NCI-H1436 treated with DMSO at 0.1 percent for 48 hours (cell line): ENCODE data around the gene RAPGEF5.

Experiments used
- DNase-seq: peaks from one replicate; lab custom pipeline; 2025; lab: John Stamatoyannopoulos, UW

The RAPGEF5 gene

DNA sequence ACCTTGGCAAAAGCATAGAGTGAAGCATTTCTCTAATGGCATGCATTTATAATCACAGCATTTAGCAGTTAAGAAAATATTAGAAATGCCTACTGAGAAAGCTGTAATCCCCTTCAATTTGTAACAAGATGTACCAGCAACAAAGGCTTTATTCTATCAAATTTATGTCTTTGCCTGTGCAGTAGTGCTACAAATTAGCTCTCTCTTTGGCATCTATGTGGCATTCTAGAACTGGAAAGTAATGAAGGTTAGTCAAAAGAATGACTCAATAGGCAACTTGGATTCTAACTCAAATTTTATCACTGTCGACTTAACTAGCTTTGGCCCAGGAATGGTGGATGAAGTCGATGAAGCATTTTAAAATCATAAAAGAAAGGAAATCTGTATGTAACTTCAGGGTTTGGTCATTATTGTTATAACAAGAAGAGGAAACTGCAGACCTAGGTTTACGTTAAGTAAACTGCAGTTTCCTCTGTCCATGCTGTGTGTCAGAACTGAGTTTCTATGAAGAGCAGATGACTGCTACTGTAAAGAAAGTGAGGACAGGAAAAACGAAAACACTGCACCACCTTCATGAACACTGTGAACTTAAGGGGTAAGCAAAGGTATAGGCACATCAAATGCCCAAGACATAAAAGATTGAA lies 140.0 kb downstream of the RAPGEF5 start:
- DNase-seq, result no peak

DNA sequence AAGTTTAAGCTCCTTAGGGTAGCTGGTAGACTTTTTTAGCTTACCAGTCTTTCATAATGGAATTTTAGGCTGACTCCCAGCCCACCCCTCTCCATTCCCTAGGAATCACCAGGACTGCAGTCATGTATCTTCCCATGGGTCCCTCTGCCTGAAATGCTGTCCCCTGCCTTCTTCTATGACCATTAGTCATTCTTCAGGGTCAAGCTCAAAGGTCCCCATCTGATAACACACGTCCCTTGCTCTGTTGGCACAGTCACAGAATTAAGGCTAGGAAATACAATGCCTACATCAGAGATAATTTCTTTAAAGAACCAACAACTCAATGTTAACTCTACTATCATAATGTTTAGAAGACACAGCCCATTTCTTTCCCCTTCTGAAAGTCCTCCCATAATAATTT lies 140.6 kb downstream of the RAPGEF5 start:
- DNase-seq, result no peak

DNA sequence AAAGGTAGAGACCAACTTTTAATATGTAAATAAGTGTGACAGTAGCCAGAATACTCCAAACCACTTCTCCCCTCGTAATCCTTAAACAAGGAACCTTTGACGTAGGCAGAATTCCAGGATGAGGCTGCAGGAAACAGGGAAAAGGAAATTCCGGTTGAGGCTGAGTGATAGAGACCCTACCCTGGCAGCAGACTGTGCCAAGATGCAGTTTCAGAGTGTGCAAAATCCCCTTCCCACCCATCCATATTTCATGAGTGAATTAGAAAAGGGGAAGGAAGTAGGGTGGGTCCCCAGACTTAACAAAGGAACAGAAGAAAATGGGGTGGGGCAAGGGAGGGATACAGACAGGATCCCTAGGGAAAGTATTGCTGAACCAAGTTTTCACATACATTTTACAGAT lies 143.0 kb downstream of the RAPGEF5 start:
- DNase-seq, result no peak

DNA sequence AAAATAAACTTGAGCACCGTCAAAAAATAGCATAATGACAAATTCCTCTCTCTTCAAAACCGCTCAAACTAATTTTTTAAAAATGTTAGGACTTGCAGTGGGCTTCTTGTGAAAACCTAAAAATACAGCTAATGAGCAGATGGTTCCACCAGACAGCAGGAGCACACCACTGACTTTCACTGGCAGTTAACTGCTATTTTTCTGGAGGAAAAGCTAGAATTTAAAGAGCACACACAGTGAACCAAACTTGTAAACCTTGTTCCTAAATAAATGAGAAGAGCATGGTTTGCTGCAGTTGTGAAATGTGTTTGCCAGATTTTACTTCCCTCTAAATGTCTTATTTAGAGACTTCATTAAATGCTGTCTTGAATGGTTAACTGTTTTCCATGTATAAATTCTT lies 143.9 kb downstream of the RAPGEF5 start:
- DNase-seq, result no peak

DNA sequence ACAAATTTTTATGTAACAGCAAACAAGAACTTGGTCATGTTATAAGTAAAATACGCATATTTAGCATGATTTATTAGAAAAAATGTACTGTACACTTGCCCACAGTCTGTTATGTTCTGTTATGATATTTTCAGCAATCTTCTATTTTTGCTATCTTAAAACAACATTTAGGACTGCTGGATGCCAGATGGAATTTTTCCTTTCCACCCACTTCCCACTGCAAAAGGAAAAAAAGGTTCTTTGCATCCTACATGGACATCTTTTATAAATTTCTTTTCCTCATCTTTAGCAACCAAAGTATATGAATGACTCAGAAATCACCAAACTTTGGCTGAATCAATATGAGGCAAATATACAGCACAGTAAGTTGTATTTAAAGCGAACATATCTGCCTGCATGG lies 146.0 kb downstream of the RAPGEF5 start:
- DNase-seq, result no peak

DNA sequence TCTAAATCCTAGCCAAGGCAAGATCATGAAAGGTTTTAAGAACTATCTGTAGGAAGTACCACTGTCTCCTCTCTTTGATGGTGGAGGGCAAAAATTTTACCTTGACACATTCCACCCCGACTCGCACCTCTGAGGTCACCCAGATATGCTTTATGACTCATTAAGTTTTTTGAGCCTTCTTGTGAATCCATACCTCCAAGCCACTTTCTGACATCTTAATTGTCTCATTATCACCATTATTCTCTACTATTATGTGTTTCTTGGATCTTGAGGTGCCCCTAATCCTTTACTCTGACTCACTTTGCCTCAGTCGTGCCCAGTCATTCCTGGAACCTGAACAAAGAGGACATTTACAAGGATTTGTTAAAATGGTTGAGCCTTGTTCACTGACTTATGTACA lies 146.6 kb downstream of the RAPGEF5 start:
- DNase-seq, result no peak

DNA sequence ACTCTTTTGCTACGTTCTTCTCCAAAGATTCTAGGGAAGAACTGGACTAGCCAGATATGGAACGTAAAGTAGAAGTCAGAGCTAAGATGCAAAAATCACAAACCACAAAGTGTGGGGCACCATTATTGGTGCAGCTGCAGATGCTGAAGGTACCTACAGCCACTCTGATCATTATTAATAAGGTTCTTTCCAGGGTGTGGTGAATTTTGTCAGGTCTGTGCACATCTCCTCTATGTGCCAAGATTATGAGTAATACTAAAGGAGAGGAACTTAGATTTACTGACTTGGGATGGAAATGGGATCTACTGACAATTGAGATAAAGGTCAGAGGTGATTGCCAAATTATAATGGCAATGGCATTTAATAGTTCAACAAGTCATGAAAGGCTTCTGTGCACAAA lies 148.2 kb downstream of the RAPGEF5 start:
- no peak for DNase-seq

DNA sequence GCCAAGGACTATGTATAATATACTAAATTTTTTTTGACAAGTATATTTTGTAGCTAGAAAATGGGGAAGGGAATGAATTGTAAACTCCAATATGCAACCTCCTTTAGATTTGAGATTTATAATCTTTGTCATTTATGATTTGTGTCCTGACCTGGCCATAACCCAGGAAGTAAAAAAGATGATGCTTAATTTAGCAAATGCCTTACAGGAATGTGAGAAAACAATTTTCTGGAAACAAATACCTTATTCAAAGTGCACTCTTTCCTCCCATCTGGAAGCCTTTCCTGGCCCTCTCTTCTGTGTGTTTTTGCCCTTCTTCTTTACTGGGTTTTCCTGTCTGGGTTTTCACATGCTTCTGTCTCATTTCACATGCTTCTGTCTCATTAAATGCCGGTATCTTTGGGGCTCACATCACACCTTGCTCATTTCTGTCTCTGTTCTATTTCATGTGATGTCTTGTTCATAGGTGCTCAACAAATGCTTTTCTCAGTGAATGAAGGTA lies 149.2 kb downstream of the RAPGEF5 start:
- DNase-seq, result no peak

DNA sequence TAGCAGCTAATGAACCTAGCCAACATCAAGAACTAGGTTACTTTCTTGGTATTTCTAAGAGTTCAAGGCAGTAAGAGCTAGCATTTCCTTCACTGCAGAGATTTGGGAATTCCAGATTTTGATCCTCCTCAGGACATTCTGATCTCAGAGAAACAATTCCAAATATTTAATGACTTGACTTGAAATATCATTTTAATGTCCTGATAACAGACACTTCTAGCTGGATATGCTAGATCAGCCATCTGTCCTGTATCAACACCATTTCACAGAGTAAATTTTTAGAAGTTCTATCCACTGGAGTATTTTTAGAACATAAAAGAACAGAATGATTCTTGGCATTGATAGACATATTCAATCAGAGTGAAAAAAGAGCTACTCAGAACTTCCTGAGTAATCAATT lies 151.3 kb downstream of the RAPGEF5 start:
- DNase-seq, result no peak

DNA sequence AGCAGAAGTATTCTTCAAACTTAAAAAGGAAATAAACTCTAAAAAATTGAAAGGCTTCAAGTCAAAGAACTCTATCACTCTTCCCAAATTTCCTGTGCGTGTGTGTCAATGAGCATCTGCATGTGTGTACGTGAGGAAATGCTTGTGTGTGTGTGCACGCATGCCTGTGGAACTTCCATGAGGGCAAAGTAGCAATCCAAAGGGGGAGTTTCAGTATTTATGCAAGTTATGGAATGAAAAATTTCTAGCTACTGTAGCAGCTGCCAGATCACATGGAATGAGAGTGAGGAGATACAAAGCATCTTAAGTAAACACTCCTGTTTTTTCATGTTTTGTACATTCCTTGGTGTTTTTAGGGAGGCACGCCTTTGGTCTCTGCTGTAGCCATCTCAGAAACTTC lies 152.6 kb downstream of the RAPGEF5 start:
- DNase-seq, result no peak

DNA sequence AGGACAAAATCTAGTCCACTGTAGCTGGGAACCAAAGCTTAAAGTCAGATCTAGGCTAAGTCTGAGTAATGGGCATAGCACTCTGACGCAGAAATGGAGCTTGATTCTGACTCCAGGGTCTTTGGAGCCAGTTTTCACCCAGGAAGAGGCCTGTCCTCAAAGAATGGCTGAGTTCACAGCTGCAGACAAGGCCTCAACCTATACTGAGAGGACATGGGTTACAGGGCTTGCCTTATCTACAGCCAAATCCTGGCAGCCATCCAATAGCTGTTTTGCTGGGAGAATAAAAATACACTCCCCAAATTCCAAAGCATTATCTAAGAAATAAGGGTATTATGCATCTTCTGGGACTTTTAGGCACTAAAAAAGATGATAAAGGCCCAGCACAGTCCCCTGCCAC lies 154.8 kb downstream of the RAPGEF5 start:
- no peak for DNase-seq

DNA sequence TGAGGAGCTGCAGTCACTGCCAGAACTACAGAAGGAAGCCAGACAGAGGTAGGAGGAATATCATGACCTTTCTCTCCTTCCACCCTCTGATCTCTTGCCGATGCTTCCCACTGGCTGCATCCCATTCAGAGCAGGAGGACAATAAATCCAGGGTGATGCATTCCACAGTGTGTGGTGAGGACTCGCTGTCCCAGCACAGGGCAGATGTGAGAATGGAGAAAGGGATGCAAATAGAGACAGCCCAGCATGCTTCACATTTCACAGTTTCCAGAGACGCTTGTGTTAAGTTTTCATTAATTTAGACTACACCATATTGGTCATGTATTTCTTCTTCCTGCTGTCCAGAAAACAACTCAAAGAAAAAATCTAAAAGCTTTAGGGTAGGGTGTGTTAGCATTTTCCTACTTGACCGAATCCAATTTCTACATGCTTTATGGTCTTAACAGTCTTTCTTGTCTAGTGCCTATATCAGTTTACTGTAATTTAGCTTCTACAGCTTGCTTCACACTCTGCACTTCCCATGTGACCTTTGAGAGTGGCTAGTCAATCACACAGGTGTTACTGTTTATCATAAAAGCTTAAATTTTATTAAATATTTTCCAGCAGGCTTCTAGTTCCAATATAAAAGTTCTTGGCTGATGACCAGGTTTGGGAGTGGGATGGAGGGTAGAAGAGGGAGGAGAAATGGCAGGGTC lies 155.6 kb downstream of the RAPGEF5 start:
- no peak for DNase-seq

DNA sequence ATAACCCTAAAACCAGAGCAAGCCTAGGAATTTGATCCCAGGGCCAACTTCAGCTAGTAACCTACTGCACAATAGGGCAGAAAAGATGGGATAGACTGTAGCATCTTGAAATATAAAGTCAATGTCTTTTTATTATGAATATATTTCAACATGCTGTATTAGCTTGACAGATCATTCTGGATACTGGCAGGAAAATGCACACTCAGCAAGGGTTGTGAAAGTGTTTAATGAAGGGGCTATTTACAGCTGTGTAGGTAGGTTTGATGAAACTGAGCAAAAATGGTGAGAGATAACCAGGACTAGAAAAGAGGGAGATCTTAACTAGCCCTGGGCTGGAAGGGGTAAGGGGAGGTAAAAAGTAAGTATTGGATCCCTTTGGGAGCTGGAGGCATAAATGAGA lies 156.2 kb downstream of the RAPGEF5 start:
- no peak for DNase-seq

DNA sequence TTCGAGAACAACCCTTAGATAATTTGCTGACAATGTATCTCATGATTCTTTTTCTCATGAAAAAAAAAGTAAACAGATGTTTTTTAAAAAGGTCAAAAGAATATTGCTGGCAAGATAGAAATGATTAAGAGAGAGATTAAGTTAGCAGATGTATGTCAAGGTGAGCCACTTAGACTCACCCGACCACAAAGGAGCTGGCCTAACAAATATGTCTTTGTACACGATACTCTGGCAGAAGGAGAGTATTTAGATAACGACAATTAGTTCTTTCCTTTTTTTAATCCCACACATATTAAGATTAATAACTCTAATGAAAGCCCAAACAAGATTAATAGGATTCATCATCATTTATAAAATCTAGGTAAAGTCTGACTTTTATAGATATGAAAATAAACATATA lies 156.7 kb downstream of the RAPGEF5 start:
- DNase-seq, result no peak

DNA sequence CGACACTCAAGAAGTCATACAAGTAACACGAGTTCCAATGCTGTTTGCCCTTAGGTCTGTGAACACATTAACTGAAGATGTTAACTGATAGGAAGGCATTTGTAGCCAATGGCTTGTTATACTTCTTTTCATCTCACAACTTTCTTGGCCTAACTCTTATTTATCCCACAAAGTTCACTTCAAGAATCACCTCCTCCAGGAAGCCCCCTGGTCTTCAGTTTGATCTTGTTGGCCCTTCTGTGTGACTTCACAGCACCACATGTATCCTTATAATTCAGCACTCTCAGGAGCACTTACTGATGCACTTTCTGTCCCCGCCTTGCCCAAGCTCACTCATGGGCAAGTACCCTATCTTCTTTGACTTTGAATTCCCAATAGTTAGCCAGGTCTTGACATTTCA lies 159.6 kb downstream of the RAPGEF5 start:
- no peak for DNase-seq

DNA sequence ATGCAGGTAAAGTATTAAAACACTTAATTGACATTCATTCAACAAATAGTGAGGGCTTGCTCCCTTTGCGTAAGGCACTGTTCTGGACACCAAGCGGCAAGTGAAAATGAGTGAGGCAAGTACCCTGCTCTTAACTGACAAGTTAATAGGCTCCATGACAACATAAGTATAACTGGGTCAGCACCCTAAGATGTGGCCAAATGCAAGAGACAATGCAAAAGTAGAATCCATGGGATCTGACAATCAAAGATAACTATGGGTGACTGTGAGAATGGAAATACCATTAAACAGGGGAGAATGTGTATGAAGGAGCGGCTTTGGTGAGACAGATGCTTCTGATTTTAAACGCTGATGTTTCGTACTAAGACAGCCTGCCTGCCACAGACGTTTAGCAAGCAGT lies 160.5 kb downstream of the RAPGEF5 start:
- no peak for DNase-seq

DNA sequence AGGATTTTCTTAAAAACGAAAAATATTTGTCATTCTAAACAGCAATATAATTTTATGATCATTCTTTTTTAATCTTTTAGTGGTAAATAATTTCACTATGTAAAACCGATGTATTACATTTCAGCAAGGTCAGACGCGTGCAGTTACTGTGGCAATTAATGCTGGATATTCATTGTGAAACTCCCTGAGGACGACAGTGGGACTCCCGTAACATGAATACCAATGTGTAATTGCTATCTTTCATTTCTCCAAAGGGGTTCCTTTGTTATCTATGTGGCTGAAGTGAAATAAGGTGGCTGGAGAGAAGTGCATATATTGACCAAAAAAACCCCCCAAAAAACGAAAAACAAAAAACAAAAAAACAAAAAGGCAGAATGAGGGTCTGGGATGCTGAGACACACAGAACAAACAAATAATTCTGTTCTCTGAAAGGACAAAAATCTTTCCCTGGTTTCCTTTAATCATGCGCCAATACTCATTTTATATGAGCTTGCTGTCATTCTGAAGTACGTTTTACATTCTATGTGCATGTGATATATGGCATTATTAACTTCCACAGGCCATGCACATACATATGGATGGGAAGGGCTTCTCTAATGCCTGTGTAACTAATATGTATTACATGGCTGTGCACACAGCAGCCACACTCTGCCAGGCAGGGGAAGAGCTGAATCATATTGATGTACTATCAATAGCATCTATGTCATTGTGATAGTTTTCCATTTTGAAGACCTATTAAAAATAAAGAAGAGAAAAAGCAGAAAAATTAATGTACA lies 161.4 kb downstream of the RAPGEF5 start:
- no peak for DNase-seq

DNA sequence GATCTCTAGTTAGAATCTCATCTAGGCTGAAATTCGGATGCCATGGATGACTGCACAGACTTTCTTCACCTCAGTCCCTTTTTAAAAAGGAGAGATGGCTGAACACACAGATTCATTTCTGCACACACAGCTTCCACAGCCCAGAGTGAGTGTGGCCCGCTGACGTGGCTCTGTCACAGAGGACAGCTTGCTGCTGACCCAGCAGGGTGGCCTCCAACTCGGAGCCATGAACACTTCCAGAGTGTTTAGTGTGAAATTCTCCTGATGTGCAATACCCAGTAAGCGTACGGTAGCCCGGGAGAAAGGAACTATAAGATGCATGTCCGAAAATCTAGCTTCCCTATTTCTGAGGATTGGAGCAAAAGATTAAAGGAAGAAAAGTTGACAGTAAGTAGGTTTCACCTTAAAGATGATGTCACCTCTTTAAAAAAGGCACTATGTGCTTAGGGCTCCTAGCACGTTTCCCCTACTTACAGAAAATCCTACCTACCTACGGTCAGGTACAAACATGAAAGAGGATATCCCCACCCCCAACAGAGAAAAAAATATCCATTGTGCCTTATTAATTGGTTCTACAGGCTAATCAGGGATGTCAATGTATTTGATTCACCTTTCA lies 162.2 kb downstream of the RAPGEF5 start:
- no peak for DNase-seq

DNA sequence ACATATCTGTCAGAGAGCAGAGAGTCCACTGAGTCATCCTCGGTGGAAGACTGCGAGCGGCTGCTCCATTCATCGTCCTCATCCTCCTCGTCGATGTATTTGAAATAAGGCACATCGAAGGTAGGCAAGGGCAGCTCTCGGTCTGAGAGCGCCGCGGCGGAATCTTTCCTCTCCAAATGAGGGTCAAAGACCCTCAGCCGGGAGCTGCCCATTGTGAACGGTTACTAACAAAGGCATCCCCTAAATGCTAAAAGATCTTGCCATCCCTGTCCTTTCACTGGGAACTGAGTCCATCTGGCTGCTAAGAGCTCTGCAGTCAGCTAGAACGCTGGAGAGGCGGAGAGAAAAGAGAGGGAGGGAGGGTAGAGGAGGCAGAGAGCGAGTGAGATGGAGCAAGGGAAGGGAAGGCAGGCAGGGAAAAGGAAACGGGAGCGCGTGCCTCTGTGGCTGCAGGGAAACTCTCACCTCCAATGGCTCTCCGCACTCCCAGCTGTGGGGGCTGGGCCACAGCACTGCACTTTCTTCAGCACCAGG lies 163.4 kb downstream of the RAPGEF5 start:
- DNase-seq, result no peak

DNA sequence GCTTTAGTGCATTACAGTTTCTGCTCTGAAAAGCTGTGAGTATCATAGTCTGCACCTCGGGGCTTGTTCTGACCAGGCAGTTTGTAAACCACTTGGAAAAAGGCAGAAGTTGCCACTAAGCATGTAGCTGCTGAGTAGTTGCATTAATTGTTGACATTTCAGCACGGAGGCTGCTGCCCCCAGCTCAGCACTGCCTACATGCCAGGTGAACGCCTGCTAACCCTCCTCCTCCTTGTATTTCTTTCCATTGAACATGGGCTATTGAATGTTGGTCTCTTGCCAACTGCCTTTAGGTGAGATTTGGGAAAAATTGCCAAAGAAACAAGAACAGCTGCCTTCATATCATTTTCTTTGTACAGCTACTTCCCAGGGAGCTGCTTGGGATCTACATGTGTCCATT lies 164.2 kb downstream of the RAPGEF5 start:
- DNase-seq, result no peak

DNA sequence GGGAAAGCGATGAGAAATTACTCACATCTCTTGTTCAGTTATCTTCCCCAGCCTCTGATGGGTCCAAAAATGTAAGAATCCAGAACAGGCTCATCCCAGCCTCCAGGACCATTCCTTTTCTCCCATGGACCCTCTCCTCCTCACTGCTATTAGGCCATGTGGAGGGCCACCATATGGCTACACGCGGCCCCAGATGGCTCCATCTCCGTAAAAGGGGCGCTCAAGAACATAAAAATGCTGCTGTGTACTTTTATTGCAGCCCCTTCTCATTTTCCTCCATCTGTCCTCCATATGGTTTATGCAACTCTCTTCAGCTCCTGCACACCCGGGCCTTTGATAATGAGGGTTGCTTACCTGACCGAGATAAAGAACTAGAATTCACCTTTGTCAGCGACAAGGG lies 166.2 kb downstream of the RAPGEF5 start:
- no peak for DNase-seq

DNA sequence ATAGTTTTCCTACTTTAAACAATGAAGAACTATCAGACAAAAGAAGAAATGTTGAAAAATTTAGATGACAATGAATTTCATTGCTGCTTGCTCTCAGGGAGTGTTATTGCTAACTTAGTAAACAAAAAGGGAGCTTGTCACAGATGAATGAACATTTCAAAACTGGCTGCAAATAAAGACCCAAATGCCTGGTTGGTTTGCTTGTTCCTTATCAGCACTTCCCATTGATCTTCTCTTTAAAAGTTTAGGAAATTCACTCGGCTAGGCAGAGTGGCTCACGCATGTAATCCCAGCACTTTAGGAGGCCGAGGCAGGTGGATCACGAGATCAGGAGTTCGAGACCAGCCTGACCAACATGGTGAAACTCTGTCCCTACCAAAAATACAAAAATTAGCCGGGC lies 167.2 kb downstream of the RAPGEF5 start:
- DNase-seq, result no peak
